Ishikawa (cell line): ENCODE measurements around the gene SGMS1.
A peak's percentile ranks its signal among the peaks of the same experiment; 100 is the strongest.

Experiments
- CEBPB ChIP-seq: IDR thresholded peaks from 2 replicates; pipeline ENCODE4 v1.6.1; 2012
- CREB1 ChIP-seq: IDR thresholded peaks from 2 replicates; pipeline ENCODE4 v1.6.1; 2012; ENCODE audit warnings: low read depth
- EGR1 ChIP-seq: IDR thresholded peaks from 2 replicates; pipeline ENCODE4 v1.6.1; 2012
- EP300 ChIP-seq: IDR thresholded peaks from 2 replicates; pipeline ENCODE4 v1.6.1; 2012; ENCODE audit warnings: borderline replicate concordance
- FOXM1 ChIP-seq: IDR thresholded peaks from 2 replicates; pipeline ENCODE4 v1.6.1; 2012; ENCODE audit warnings: low read depth, borderline replicate concordance
- NFIC ChIP-seq: IDR thresholded peaks from 2 replicates; pipeline ENCODE4 v1.6.1; 2012
- RAD21 ChIP-seq: IDR thresholded peaks from 2 replicates; pipeline ENCODE4 v1.6.1; 2012; ENCODE audit warnings: low read depth
- TAF1 ChIP-seq: IDR thresholded peaks from 2 replicates; pipeline ENCODE4 v1.6.1; 2012; ENCODE audit warnings: low read depth, mild to moderate bottlenecking
- TCF12 ChIP-seq: IDR thresholded peaks from 2 replicates; pipeline ENCODE4 v1.6.1; 2012; ENCODE audit warnings: low read depth
- TEAD4 ChIP-seq: IDR thresholded peaks from 2 replicates; pipeline ENCODE4 v1.6.1; 2012
- YY1 ChIP-seq: IDR thresholded peaks from 2 replicates; pipeline ENCODE4 v1.6.1; 2012; ENCODE audit warnings: low read depth
- ZBTB7A ChIP-seq: IDR thresholded peaks from 2 replicates; pipeline ENCODE4 v1.6.1; 2012; ENCODE audit warnings: low read depth
- TF ChIP-seq, protein P1 (sequence below): IDR thresholded peaks from 2 replicates; pipeline ENCODE4 v1.6.1; 2012
- TF ChIP-seq, protein P2 (sequence below): IDR thresholded peaks from 2 replicates; pipeline ENCODE4 v1.6.1; 2012; ENCODE audit warnings: low read depth, mild to moderate bottlenecking
- TF ChIP-seq, protein P3 (sequence below): IDR thresholded peaks from 2 replicates; pipeline ENCODE4 v1.6.1; 2012

The SGMS1 gene

DNA sequence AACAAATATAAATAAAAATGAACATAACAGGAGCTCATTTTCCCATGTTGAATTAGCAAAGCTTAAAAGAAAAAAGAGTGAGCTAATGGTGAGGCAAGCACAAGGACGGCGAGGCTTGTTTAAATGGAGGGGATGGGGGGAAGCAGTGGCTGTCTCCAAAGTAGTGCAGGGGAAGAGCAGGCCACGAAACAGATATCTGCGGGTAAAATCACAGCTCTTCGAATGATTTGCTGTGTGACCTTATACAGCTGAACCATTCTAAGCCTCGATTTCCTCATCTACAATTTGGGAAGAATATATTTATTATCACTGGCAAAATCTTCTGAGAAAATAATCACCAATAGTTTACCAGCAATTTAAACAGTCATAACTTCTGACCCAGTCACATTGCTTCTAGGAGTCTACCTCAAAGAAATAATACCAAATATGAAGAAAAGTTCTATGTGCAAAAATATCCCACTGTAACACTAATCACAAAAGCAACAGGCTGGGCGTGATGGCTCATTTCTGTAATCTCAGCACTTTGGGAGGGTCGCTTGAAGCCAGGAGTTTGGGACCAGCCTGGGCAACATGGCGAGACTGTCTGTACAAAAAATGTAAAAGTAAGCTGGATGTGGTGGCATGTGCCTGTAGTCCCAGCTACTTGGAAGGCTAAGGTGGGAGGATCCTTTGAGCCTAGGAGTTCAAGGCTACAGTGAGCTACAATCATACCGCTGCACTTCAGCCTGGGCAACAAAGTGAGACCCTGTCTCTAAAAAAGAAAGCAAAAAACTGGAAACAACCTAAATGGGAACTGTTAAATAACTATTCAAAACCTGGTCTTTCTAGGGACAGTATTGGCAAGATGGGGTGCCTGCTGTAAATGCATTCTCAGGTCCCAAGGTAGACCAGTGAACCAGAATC lies 309.3 kb downstream of the SGMS1 start:
- TF ChIP-seq, protein P1, sequence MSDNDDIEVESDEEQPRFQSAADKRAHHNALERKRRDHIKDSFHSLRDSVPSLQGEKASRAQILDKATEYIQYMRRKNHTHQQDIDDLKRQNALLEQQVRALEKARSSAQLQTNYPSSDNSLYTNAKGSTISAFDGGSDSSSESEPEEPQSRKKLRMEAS = no peak
- TF ChIP-seq CREB1 = no peak
- no peak for TF ChIP-seq RAD21
- no peak for TF ChIP-seq TAF1
- TF ChIP-seq, protein P2, sequence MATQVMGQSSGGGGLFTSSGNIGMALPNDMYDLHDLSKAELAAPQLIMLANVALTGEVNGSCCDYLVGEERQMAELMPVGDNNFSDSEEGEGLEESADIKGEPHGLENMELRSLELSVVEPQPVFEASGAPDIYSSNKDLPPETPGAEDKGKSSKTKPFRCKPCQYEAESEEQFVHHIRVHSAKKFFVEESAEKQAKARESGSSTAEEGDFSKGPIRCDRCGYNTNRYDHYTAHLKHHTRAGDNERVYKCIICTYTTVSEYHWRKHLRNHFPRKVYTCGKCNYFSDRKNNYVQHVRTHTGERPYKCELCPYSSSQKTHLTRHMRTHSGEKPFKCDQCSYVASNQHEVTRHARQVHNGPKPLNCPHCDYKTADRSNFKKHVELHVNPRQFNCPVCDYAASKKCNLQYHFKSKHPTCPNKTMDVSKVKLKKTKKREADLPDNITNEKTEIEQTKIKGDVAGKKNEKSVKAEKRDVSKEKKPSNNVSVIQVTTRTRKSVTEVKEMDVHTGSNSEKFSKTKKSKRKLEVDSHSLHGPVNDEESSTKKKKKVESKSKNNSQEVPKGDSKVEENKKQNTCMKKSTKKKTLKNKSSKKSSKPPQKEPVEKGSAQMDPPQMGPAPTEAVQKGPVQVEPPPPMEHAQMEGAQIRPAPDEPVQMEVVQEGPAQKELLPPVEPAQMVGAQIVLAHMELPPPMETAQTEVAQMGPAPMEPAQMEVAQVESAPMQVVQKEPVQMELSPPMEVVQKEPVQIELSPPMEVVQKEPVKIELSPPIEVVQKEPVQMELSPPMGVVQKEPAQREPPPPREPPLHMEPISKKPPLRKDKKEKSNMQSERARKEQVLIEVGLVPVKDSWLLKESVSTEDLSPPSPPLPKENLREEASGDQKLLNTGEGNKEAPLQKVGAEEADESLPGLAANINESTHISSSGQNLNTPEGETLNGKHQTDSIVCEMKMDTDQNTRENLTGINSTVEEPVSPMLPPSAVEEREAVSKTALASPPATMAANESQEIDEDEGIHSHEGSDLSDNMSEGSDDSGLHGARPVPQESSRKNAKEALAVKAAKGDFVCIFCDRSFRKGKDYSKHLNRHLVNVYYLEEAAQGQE = no peak
- TF ChIP-seq FOXM1 = no peak
- no peak for TF ChIP-seq CEBPB
- TF ChIP-seq, protein P3, sequence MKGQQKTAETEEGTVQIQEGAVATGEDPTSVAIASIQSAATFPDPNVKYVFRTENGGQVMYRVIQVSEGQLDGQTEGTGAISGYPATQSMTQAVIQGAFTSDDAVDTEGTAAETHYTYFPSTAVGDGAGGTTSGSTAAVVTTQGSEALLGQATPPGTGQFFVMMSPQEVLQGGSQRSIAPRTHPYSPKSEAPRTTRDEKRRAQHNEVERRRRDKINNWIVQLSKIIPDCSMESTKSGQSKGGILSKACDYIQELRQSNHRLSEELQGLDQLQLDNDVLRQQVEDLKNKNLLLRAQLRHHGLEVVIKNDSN = no peak
- TF ChIP-seq EGR1 = no peak

DNA sequence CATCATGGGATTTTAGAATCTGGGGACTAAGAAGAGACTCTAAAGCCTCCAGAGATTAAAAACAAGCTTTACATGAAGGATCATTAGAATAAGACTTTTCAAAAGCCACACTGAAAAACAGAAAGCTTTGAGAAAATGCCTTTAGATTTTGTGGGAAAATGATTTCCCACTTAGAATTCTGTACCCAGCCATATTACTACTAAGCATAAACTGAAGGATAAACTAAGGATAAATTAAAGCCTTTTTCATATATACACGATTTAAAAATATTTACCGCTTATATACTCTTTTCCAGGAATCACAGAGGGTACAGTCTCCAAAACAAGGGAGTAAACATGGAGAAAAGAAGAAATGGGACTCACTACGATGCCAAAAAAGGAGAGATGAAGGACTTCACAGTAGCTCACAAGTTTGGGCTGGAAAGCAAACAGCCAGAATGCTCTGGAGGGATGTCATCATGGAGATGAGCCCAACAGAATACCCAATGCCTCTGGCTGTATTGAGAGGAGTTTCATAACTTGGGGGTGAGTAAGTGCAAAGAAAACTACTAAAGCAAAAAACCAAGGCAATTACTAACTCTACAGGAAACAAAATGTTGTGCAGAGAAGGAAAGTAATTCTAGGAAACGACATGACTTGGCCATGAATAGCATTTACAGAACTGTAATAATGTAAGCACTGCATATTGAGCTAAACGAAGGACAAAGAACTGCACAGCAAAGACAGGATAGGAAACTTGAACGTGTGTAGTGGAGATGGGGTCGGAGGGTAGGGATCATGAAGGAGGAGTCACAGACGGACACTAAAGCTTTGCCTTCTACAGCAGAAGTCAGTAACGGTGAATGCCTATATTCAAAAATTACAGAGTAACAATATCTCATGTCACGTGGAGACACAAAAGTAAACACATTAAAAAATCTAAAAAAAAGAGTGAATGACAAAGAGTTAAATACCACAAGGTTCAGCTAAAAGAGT lies 311.0 kb downstream of the SGMS1 start:
- TF ChIP-seq RAD21 (no peak), TAF1 (no peak), YY1 (no peak), NFIC (no peak), TCF12 (no peak), TEAD4 (no peak), CEBPB (no peak), ZBTB7A (no peak), EGR1 (no peak), EP300 (no peak), FOXM1 (no peak), CREB1 (no peak)
- TF ChIP-seq, protein P3 = no peak
- TF ChIP-seq, protein P2 = no peak
- TF ChIP-seq, protein P1 = no peak

DNA sequence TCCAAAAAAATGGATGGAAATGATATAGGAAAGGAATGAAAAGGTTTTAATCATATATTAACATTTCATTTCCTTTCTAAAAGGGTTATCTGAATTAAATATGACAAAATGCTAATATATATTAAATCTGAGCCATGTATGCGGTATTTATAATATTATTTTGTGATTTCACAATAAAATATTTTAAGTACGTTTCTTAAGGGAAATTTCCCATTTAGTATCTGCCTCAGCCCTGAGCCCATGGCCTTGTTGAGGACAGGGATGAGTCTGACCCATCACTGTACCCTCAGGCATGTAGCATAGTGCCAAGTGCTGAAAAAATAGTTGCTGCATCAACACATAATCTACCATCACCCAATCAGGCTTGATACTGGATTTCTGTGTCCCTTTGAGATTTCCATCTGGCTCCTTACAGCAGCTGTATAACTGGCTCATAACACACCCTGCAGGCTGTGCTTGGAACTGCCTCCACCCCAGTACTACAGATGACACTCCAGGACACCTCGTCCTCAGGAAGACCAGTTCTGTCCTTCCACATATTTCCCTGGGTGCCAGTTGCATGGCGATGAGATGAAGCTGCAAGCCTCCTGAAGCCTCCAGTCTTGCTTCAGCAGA lies 313.1 kb downstream of the SGMS1 start:
- TF ChIP-seq TAF1 = no peak
- TF ChIP-seq RAD21 = 0 out of 2 replicates have a peak, but pooled peaks have one; percentile 29

DNA sequence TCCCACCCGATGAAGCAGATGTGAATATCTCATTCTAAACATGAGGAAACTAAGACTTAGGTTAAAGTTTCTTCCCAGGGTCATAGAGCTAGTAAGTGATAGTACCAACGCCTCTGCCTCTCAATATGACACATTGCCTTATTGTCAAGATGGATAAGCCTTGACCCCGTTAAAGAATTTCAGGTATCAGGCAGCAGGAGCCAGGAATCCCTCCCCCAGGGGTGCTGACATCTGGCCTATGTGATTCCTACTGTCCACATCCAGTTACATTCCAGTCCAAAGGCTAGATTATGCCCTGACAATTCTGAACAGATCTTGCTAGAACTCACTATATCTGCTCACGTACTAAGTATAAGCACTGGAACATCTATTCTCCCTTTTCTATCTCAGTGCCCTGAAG lies 314.4 kb downstream of the SGMS1 start:
- TF ChIP-seq YY1 (no peak), EP300 (no peak), ZBTB7A (no peak), TEAD4 (no peak), TAF1 (no peak), NFIC (no peak), EGR1 (no peak)
- TF ChIP-seq, protein P3 = no peak
- TF ChIP-seq, protein P2 = no peak
